ENCODE results near the gene FXYD1. TPM values are rescaled to one million over a fixed set of nuclear protein-coding genes. Genes with fewer than 3 reads are reported as not detected.

The FXYD1 gene
- total and polyA plus RNA-seq, 2 donors (not counting 3 experiments of a cell fraction or from before 2014, with no cell fraction given), result not detected

GRCh38 chr19:35171730-35172129, 33.1 kb downstream of the FXYD1 start:
- no peak overlapping the region for H3K27ac ChIP-seq (ENCODE audit: insufficient read depth, low read depth, low read length)
- DNase-seq (ENCODE audit: low read depth, low spot score), result no peak
- no peak overlapping the region for H3K4me2 ChIP-seq (ENCODE audit: insufficient read depth, low read length)
- POLR2A ChIA-PET, result no interaction called here
- H3K4me3 ChIP-seq (replicated peaks in 1 of 3; ENCODE audit: insufficient read depth in 1 of 3, low read depth in 1 of 3, low read length in 3 of 3), result no peak overlapping the region
- no peaks in the 10 kb centered on the region for H3K9me3 ChIP-seq (replicated peaks; ENCODE audit: control insufficient read depth, insufficient read depth, low read length)
- FAIRE-seq, result no peak
- H3K9me1 ChIP-seq (replicated peaks; ENCODE audit: control insufficient read depth, extremely low read depth, insufficient read depth, low read length), result no peaks in the 10 kb centered on the region
- no peaks in the 10 kb centered on the region for H4K20me1 ChIP-seq (replicated peaks; ENCODE audit: control insufficient read depth, extremely low read depth, insufficient read depth, low read length)
- CTCF ChIA-PET, result interaction anchor here (1.5 to 1.8 kb wide), 2 partner anchors 18 to 30 kb away, joined by 3 to 6 read pairs; partner anchors contain the start of gene FXYD5
- no peak overlapping the region for H2AFZ ChIP-seq (ENCODE audit: low read depth, low read length)
- H3K36me3 ChIP-seq (ENCODE audit: control insufficient read depth in 2 of 2, extremely low read depth in 1 of 2, insufficient read depth in 2 of 2, low read length in 2 of 2), result peaks cover 3 to 7% of the 10 kb centered on the region in 2 experiments
- no peak for TF ChIP-seq MYC (IDR thresholded peaks at IDR 0.05; ENCODE audit: low read depth, low read length)
- TF ChIP-seq EZH2 (IDR thresholded peaks at IDR 0.05; ENCODE audit: borderline replicate concordance, low read depth, low read length, severe bottlenecking), result no peak
- no peak for TF ChIP-seq GATA2 (IDR thresholded peaks at IDR 0.05; ENCODE audit: insufficient read depth, insufficient read length, low read depth, low read length)
- TF ChIP-seq FOS (IDR thresholded peaks at IDR 0.05; ENCODE audit: borderline replicate concordance, insufficient read depth, low read length), result no peak
- TF ChIP-seq CTCF (IDR thresholded peaks at IDR 0.05; ENCODE audit: extremely low read depth in 1 of 2, insufficient read depth in 1 of 2, low read depth in 1 of 2, low read length in 2 of 2), result no peak
- TF ChIP-seq POLR2AphosphoS5 (IDR thresholded peaks at IDR 0.05; ENCODE audit: insufficient read depth, low read depth, low read length), result no peak
- TF ChIP-seq JUN (IDR thresholded peaks at IDR 0.05; ENCODE audit: borderline replicate concordance, insufficient read depth, insufficient read length, low read depth), result no peak
- no peak for TF ChIP-seq MAX (IDR thresholded peaks at IDR 0.05; ENCODE audit: insufficient read depth, insufficient read length)
- TF ChIP-seq POLR2A (IDR thresholded peaks at IDR 0.05; ENCODE audit: low read depth, low read length), result no peak
- intact Hi-C loops (cut with micrococcal nuclease) (no loop called here), dilution Hi-C loops (cut with MboI; ENCODE audit: extremely low pct_ligation_motif_present, low sequenced_read_pairs) (no loop called here)
- no peaks in the 10 kb centered on the region for H3K4me1 ChIP-seq (ENCODE audit: control insufficient read depth, extremely low read depth, insufficient read depth, low read length)
- BruUV-seq (replicated peaks), result no TSS peak
- no peaks in the 10 kb centered on the region for H3K27me3 ChIP-seq (ENCODE audit: control insufficient read depth in 2 of 2, insufficient read depth in 2 of 2, low read length in 2 of 2)
- no peak overlapping the region for H3K9ac ChIP-seq (replicated peaks; ENCODE audit: extremely low read depth, insufficient read depth, low read length)
- H3K79me2 ChIP-seq (ENCODE audit: control insufficient read depth, insufficient read depth, low read length), result no peaks in the 10 kb centered on the region
